ENCODE data around the gene EIF4G2.

- no peak for TF ChIP-seq CTCF (IDR thresholded peaks at IDR 0.05; ENCODE audit: borderline replicate concordance, extremely low read depth, low read length, poor library complexity, severe bottlenecking)
- TF ChIP-seq EZH2 (IDR thresholded peaks at IDR 0.05; ENCODE audit: borderline replicate concordance, low read depth, low read length, severe bottlenecking): no peak
Measured at GRCh38 chr11:10784232-10785145, 24.2 kb downstream of the EIF4G2 start.
